Measurements from ENCODE around the gene GRXCR2.

GRXCR2 gene

GRCh38 chr5:145908206-145908960, 35.6 kb upstream of the GRXCR2 start:
- ChIA-PET CTCF (interaction anchor here (1.1 kb wide), 1 partner anchor 133 kb away, joined by 7 read pairs; no protein-coding TSS in a partner anchor), POLR2A (no interaction called here)
- DNase-seq (ENCODE audit: extremely low spot score), result no peak
- TF ChIP-seq, protein P1, sequence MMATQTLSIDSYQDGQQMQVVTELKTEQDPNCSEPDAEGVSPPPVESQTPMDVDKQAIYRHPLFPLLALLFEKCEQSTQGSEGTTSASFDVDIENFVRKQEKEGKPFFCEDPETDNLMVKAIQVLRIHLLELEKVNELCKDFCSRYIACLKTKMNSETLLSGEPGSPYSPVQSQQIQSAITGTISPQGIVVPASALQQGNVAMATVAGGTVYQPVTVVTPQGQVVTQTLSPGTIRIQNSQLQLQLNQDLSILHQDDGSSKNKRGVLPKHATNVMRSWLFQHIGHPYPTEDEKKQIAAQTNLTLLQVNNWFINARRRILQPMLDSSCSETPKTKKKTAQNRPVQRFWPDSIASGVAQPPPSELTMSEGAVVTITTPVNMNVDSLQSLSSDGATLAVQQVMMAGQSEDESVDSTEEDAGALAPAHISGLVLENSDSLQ (IDR thresholded peaks at IDR 0.05), result no peak
- TF ChIP-seq CTBP1 (IDR thresholded peaks at IDR 0.05; ENCODE audit: borderline replicate concordance) (no peak), ARNT (IDR thresholded peaks at IDR 0.05) (no peak), L3MBTL2 (conservative IDR thresholded peaks at IDR 0.05) (no peak), SUZ12 (IDR thresholded peaks at IDR 0.05) (no peak), ZNF384 (IDR thresholded peaks at IDR 0.05) (no peak)

- POLR2A ChIA-PET, result no interaction called here
- CTCF ChIA-PET, result interaction anchor here (1.5 kb wide), 1 partner anchor 18 kb away, joined by 4 read pairs; no protein-coding TSS in a partner anchor
- no peak for DNase-seq (ENCODE audit: extremely low spot score)
- TF ChIP-seq FOXK2 (IDR thresholded peaks at IDR 0.05) (no peak), ELF4 (IDR thresholded peaks at IDR 0.05) (no peak), ZNF384 (IDR thresholded peaks at IDR 0.05) (no peak), TARDBP (IDR thresholded peaks at IDR 0.05) (no peak)
Observed at GRCh38 chr5:145906401-145906800, 33.6 kb upstream of the GRXCR2 start.

DNA sequence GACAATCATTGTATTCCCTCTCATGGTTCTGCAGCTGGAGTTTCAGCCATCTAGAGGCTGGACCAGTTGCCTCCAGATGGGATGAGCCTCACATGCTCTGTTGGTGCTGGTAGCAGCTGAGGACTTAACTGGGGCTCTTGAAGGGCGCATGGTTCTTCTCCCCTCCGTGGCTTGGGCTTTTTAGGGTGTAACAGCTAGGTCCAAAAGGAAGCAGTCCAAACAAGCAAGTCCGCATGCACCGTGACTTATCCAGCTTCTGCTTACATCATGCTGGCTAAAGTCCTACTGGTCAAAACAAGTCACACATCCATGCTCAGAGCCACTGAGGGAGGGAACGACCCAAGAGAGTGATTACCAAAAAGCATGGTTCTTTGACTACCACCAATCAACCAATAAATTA, 31.9 kb upstream of the GRXCR2 start:
- POLR2A ChIA-PET, result no interaction called here
- CTCF ChIA-PET, result no interaction called here
- no peak for DNase-seq (ENCODE audit: extremely low spot score)
- no peak for TF ChIP-seq ZNF384 (IDR thresholded peaks at IDR 0.05)
- no peak for TF ChIP-seq FOXK2 (IDR thresholded peaks at IDR 0.05)
- TF ChIP-seq CTBP1 (IDR thresholded peaks at IDR 0.05; ENCODE audit: borderline replicate concordance), result no peak
- no peak for TF ChIP-seq HDGF (IDR thresholded peaks at IDR 0.05; ENCODE audit: borderline replicate concordance)
- TF ChIP-seq FOXM1 (IDR thresholded peaks at IDR 0.05; ENCODE audit: borderline replicate concordance), result no peak
- no peak for TF ChIP-seq LEF1 (IDR thresholded peaks at IDR 0.05; ENCODE audit: borderline replicate concordance)
- TF ChIP-seq SUZ12 (IDR thresholded peaks at IDR 0.05), result no peak
- no peak for TF ChIP-seq TARDBP (IDR thresholded peaks at IDR 0.05)
- TF ChIP-seq L3MBTL2 (conservative IDR thresholded peaks at IDR 0.05), result no peak
- no peak for TF ChIP-seq NFRKB (IDR thresholded peaks at IDR 0.05)
- TF ChIP-seq, protein P1 (IDR thresholded peaks at IDR 0.05), result no peak
- TF ChIP-seq SP1 (IDR thresholded peaks at IDR 0.05), result no peak
- no peak for TF ChIP-seq BHLHE40 (IDR thresholded peaks at IDR 0.05; ENCODE audit: borderline replicate concordance)
- TF ChIP-seq ELF4 (IDR thresholded peaks at IDR 0.05), result no peak
- no peak for TF ChIP-seq ARNT (IDR thresholded peaks at IDR 0.05)
- TF ChIP-seq FOXA1 (IDR thresholded peaks at IDR 0.05), result no peak

DNA sequence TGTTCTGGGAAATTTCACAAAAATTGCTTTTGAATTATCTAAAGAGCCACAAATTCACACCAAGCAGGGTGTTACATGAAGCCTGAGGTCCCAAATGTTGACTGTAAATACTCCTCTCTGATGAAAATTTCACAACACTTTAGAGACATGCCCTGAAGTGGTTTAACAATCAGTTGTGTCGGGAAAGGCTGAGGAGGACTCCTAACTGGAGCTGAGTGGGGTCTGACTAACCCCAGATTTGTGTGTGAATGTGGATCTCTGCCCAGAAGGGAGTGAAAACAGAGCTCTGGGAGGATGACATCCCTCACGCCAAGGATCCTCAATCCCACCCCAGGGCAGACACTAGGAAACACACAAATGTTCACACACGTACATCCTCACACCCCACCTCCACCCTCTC, 31.1 kb upstream of the GRXCR2 start:
- CTCF ChIA-PET, result interaction anchor here (0.6 kb wide), 1 partner anchor 42 kb away, joined by 6 read pairs; no protein-coding TSS in a partner anchor
- TF ChIP-seq BHLHE40 (IDR thresholded peaks at IDR 0.05; ENCODE audit: borderline replicate concordance) (no peak), L3MBTL2 (conservative IDR thresholded peaks at IDR 0.05) (no peak), LEF1 (IDR thresholded peaks at IDR 0.05; ENCODE audit: borderline replicate concordance) (no peak), FOXK2 (IDR thresholded peaks at IDR 0.05) (no peak), SUZ12 (IDR thresholded peaks at IDR 0.05) (no peak), CTBP1 (IDR thresholded peaks at IDR 0.05; ENCODE audit: borderline replicate concordance) (no peak), ELF4 (IDR thresholded peaks at IDR 0.05) (no peak), ZNF384 (IDR thresholded peaks at IDR 0.05) (no peak), TARDBP (IDR thresholded peaks at IDR 0.05) (no peak), FOXM1 (IDR thresholded peaks at IDR 0.05; ENCODE audit: borderline replicate concordance) (no peak)
- TF ChIP-seq, protein P1 (IDR thresholded peaks at IDR 0.05), result no peak

DNA sequence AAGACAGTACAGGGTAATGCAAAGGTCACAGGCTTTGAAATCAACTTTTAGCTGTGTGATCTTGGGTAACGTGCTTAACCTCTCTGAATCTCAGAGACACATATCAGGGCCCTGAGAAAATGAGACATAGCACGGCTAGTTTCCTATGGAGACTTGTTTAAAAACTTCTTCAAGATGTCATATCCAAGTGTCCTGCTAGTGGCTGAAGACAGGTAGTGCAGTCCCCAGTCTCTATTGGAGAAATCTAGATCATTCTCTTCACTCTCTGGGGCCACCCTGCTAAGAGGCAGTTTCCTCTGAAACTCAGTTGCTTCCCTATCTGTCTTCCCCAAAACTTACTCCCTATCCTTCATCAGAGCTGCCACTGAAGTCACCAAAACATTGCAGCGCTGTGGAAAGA, 30.3 kb upstream of the GRXCR2 start:
- ChIA-PET CTCF (interaction anchor here (0.6 to 1.1 kb wide), 2 partner anchors 43 to 123 kb away, joined by 3 to 6 read pairs; no protein-coding TSS in a partner anchor), POLR2A (no interaction called here)
- DNase-seq (ENCODE audit: extremely low spot score), result no peak
- TF ChIP-seq FOXK2 (IDR thresholded peaks at IDR 0.05), result no peak
- no peak for TF ChIP-seq ELF4 (IDR thresholded peaks at IDR 0.05)
- no peak for TF ChIP-seq NFRKB (IDR thresholded peaks at IDR 0.05)
- TF ChIP-seq BHLHE40 (IDR thresholded peaks at IDR 0.05; ENCODE audit: borderline replicate concordance), result no peak
- TF ChIP-seq TARDBP (IDR thresholded peaks at IDR 0.05), result no peak

More for the DNA sequence above, 31.1 kb upstream of the GRXCR2 start:
- no peak for DNase-seq (ENCODE audit: extremely low spot score)
- POLR2A ChIA-PET, result no interaction called here

DNA sequence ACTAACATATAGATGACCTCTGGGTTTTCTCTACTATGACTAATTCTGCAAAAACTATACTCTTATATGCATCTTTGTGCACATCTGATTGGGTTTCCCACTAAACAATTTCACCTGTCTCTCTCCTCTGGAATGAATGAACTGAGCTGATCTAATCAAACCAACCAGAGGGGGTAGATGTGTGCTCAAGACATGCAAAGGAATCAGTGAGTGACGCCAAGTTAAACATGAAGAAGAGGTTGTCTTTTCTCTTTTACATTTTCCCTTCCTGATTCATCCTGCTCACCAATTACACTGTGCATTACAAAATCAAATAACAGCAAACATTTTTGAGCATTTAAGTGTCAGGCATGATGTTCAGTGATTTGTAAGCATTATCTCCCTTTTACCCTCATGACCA, 29.6 kb upstream of the GRXCR2 start:
- TF ChIP-seq ZNF384 (IDR thresholded peaks at IDR 0.05) (no peak), LEF1 (IDR thresholded peaks at IDR 0.05; ENCODE audit: borderline replicate concordance) (no peak), TARDBP (IDR thresholded peaks at IDR 0.05) (no peak), ARNT (IDR thresholded peaks at IDR 0.05) (no peak), FOXA1 (IDR thresholded peaks at IDR 0.05) (no peak)

More for the DNA sequence above, 29.6 kb upstream of the GRXCR2 start:
- ChIA-PET CTCF (interaction anchor here (0.7 to 1.1 kb wide), 2 partner anchors 122 to 421 kb away, joined by 3 to 4 read pairs; no protein-coding TSS in a partner anchor), POLR2A (no interaction called here)
- DNase-seq (ENCODE audit: extremely low spot score), result no peak
